Neuron (in vitro differentiated cells): ENCODE measurements around the gene TRIM65.
"Not testable (repeated sequence)": the region's sequence is repeated elsewhere in the genome, so short reads cannot be mapped to it uniquely, and the experiment has no call there.

Experiments
- H2AFZ ChIP-seq: one replicate; pipeline ENCODE4 v1.6.1; 2013; ENCODE audit warnings: low read depth, mild to moderate bottlenecking, inconsistent platforms, low read length, moderate library complexity
- H3K27me3 ChIP-seq: one replicate; pipeline ENCODE4 v1.6.1; 2013; ENCODE audit warnings: low read length; ENCODE audit not compliant: insufficient read depth
- H3K36me3 ChIP-seq: one replicate; pipeline ENCODE4 v1.6.1; 2013; ENCODE audit warnings: low read length; ENCODE audit not compliant: insufficient read depth
- H3K4me1 ChIP-seq: one replicate; pipeline ENCODE4 v1.6.1; 2013; ENCODE audit warnings: low read length; ENCODE audit not compliant: insufficient read depth
- H3K4me3 ChIP-seq: 2 replicates; pipeline ENCODE4 v1.5.1; 2013; ENCODE audit warnings: mild to moderate bottlenecking, low read length, moderate library complexity
- H3K9me3 ChIP-seq: one replicate; pipeline ENCODE4 v1.6.1; 2013; ENCODE audit warnings: low read length

TRIM65 gene

DNA sequence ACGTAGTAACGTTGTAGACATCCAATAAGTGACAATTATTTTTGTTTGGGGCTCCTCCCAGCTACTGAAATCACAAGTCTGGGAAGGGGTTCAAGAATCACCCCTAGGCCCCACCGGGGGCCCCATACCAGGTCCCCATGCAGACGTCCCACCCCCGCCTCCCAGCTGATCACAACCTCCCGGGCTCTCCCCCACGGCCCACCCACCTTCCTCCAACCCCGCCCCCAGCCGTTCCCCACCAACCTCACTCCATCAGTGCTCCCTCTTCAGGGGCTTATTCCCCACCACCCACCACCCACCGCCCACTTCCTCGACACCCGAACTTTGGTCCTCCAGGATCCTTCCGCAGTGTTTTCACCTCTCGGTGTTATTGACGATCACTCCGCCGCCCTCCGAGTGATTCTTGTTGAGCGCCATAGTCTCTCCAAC lies 41.9 kb downstream of the TRIM65 start:
- Histone ChIP-seq H3K36me3 (peaks cover 14% of the 10 kb centered on the region), H2AFZ (no peak overlapping the region), H3K9me3 (no peaks in the 10 kb centered on the region), H3K27me3 (no peaks in the 10 kb centered on the region), H3K4me1 (peaks cover 13% of the 10 kb centered on the region), H3K4me3 (peak overlapping the region; percentile 69)

GRCh38 chr17:75854101-75854748 lies 42.5 kb downstream of the TRIM65 start:
- peaks cover 13% of the 10 kb centered on the region for H3K4me1 ChIP-seq
- no peaks in the 10 kb centered on the region for H3K27me3 ChIP-seq
- peak overlapping the region; percentile 69 for H3K4me3 ChIP-seq
- no peak overlapping the region for H2AFZ ChIP-seq
- no peaks in the 10 kb centered on the region for H3K9me3 ChIP-seq
- H3K36me3 ChIP-seq, result peaks cover 20% of the 10 kb centered on the region

DNA sequence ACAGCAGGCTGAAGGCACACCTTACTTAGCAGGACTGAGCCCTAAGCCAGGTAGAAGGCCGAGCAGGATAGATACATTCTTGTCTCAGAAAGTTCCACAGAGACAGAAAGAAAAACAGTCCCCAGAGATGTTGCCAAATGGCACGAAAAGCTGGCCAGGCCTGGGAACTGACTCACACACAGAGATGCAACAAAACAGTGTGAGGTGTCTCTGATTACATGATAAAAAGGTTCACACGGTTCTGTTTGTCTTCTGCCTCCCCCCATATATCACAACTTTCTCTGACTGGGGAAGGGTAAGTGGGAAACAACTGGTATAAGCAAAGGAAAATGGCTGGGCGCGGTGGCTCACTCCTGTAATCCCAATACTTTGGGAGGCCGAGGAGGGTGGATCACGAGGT lies 43.3 kb downstream of the TRIM65 start:
- H3K9me3 ChIP-seq, result no peaks in the 10 kb centered on the region
- no peak overlapping the region for H3K4me3 ChIP-seq
- H3K4me1 ChIP-seq, result peaks cover 13% of the 10 kb centered on the region
- peaks cover 28% of the 10 kb centered on the region for H3K36me3 ChIP-seq
- no peaks in the 10 kb centered on the region for H3K27me3 ChIP-seq
- H2AFZ ChIP-seq, result no peak overlapping the region

- Histone ChIP-seq H3K4me1 (peaks cover 13% of the 10 kb centered on the region), H3K36me3 (peaks cover 44% of the 10 kb centered on the region)
- not testable (repeated sequence) for H3K9me3 ChIP-seq, H3K27me3 ChIP-seq, H3K4me3 ChIP-seq, H2AFZ ChIP-seq
Observed at GRCh38 chr17:75851693-75851991, 45.1 kb downstream of the TRIM65 start.

DNA sequence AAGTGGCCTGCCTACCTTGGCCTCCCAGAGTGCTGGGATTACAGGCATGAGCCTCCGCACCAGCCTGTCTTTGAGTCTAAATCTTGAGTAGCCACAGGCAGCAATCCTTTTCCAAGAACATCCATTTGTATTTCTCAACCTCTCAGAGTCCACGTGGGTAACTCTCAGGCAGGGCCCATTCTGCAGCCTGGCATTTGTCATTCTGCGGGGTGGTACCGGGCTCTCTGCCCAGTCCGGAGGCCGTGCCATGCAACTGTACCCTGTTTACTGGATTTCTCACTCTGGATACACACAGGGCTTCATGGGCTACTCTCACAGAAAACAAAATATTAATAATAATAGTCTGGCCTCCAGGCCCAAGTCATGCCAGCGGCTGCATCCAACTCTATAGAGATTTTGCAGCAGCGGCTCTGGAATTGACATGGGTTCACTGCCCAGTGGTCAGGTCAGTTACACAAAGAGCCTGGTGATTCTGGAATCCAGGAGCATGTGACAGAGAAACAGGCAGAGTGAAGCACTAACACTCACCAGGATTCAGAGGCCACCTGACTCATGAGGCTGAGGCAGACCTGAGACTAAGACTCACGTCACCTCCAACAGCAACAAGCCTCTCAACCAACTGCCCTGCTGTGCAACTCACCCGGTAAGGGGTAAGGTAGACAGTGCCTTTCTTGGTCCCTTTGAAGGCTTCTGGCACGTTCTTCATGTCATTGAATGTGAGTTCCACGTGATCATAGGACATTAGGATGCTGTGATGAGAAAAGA lies 45.6 kb downstream of the TRIM65 start:
- Histone ChIP-seq H2AFZ (no peak overlapping the region), H3K36me3 (peaks cover 49% of the 10 kb centered on the region), H3K4me1 (peaks cover 8% of the 10 kb centered on the region), H3K27me3 (no peaks in the 10 kb centered on the region), H3K9me3 (no peaks in the 10 kb centered on the region), H3K4me3 (no peak overlapping the region)

DNA sequence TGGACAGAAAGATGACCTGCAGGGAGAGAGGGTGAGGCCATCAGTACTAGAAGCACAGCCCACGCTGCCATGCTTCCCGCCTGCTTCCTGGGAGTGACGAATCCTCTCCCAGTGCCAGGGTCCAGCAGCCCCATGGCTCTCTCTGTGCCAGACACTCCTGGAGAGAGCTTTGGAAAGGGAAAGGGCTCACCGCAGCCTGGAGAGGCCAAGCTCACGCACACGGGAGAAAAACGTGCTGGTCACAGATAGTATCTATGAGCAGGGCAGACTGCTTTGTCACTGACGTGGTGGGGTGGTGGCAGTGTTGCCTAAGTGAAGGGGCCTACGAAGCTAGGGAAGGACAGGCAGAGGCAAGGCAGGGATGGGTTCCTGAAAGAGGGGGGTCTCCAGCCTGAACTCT lies 47.0 kb downstream of the TRIM65 start:
- Histone ChIP-seq H3K27me3 (no peaks in the 10 kb centered on the region), H3K4me3 (no peak overlapping the region), H3K36me3 (peaks cover 52% of the 10 kb centered on the region), H2AFZ (no peak overlapping the region), H3K4me1 (peaks cover 8% of the 10 kb centered on the region), H3K9me3 (no peaks in the 10 kb centered on the region)

DNA sequence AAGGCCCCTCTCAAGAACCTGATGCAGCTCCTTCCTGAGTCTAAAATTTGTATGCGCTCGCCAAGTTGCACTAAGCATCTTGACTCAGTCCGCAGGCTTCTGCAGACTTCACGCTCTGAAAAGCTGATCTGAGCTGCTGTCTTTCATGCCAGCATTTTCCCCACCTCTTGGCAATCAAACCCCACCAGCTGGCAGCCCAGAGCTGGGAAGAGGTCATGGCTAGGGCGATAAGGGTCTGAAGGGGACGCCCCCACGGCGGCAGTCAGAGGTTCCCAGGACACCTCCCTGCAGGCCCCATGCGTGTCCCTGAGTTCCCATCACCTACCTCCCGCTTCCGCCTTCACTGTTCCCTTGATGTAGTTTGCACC lies 47.5 kb downstream of the TRIM65 start:
- no peak overlapping the region for H3K4me3 ChIP-seq
- peaks cover 3% of the 10 kb centered on the region for H3K4me1 ChIP-seq
- no peak overlapping the region for H2AFZ ChIP-seq
- H3K36me3 ChIP-seq, result peaks cover 52% of the 10 kb centered on the region
- H3K9me3 ChIP-seq, result no peaks in the 10 kb centered on the region
- no peaks in the 10 kb centered on the region for H3K27me3 ChIP-seq

DNA sequence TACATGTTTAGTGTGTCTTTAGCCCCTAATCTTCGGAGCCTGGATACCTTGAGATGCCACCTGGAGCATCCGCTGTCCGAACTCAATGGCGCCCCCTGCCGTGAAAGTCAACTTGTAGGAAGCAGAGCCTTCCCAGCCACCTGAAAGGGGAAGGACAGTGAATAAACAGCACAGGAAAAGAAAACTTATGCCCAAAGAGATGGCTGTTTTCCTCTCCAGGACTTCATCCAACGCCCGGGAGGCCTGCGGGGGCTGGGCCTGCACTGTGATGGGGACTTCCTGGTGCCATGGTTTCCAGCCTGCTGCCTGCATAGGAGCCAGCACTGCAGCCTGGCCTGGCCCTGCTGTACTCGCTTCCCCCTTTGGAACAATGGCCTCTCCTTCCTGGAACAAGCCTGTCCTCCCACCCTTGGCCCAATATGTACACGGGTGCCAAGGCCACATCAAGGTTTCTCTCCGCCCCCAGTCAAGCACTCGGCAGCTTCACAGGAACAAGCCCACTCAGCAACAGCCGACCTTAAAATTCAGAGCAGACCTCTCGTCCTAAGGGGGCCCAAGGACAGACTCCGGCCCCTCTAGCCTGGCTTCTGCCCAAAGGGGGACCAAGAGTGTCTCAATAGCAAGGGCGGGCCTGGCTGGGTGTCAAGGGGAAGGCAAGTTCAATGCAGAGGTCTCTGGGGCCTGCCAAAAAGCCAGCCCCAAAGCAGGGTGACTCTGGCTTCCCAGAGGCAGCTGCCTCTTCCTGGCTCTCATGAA lies 48.0 kb downstream of the TRIM65 start:
- H3K36me3 ChIP-seq, result peaks cover 52% of the 10 kb centered on the region
- no peak overlapping the region for H2AFZ ChIP-seq
- H3K4me3 ChIP-seq, result no peak overlapping the region
- H3K4me1 ChIP-seq, result no peaks in the 10 kb centered on the region
- H3K9me3 ChIP-seq, result no peaks in the 10 kb centered on the region
- H3K27me3 ChIP-seq, result no peaks in the 10 kb centered on the region

- H2AFZ ChIP-seq, result no peak overlapping the region
- H3K27me3 ChIP-seq, result no peaks in the 10 kb centered on the region
- H3K36me3 ChIP-seq, result peaks cover 52% of the 10 kb centered on the region
- no peaks in the 10 kb centered on the region for H3K4me1 ChIP-seq
- H3K4me3 ChIP-seq, result no peak overlapping the region
- H3K9me3 ChIP-seq, result no peaks in the 10 kb centered on the region
Observed at GRCh38 chr17:75847614-75848522, 48.9 kb downstream of the TRIM65 start.

GRCh38 chr17:75846692-75847613 lies 49.8 kb downstream of the TRIM65 start:
- peaks cover 52% of the 10 kb centered on the region for H3K36me3 ChIP-seq

DNA sequence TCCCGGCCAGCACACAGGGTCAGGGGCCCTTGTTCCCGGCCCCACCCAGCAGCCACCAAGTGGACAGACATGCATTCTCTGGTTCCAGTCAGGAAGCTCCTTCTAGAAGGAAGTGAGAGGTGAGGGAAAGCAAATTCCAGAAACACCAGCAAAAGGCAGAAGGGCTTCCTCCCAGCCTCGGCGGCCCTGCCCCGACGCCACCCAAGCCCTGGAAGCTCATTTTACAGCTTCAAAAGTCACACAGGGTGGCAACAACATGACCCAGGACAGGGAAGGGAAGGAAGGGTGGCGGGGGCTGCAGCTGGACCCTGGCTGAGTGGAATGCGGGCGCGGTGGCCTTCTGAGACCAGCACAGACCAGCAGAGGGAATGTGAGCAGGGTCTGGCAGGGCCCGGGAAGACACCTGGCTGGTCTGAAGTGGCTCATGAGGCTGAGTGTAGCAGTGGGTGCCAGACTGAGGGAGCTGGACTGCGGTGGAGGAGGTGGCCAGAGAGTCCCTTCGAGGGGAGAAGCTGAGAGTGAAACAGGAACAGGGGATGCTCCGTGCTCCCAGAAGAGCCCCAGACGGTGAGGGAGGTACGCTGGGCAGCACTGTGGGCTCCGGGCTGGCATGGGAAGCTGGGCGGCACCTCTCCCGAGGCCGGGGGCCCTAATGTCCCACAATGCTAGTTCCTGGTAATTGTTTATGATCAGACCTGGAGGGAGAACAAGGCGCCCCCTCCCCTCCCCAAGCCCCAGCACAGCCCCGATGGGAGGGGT lies 50.6 kb downstream of the TRIM65 start:
- Histone ChIP-seq H3K4me3 (no peak overlapping the region), H3K36me3 (peaks cover 46% of the 10 kb centered on the region), H3K9me3 (no peaks in the 10 kb centered on the region), H2AFZ (no peak overlapping the region), H3K4me1 (no peaks in the 10 kb centered on the region), H3K27me3 (no peaks in the 10 kb centered on the region)

More at GRCh38 chr17:75846692-75847613, 49.8 kb downstream of the TRIM65 start:
- H3K4me3 ChIP-seq, result no peak overlapping the region
- H3K4me1 ChIP-seq, result no peaks in the 10 kb centered on the region
- H2AFZ ChIP-seq, result no peak overlapping the region
- no peaks in the 10 kb centered on the region for H3K27me3 ChIP-seq
- no peaks in the 10 kb centered on the region for H3K9me3 ChIP-seq
